Measurements from ENCODE around the gene ST6GALNAC4. TPM values are rescaled to one million over a fixed set of nuclear protein-coding genes. Genes with fewer than 3 reads are reported as not detected.

ST6GALNAC4 gene, protein sequence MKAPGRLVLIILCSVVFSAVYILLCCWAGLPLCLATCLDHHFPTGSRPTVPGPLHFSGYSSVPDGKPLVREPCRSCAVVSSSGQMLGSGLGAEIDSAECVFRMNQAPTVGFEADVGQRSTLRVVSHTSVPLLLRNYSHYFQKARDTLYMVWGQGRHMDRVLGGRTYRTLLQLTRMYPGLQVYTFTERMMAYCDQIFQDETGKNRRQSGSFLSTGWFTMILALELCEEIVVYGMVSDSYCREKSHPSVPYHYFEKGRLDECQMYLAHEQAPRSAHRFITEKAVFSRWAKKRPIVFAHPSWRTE
- 15.4 and 16.5 TPM in 2 replicates for total RNA-seq (2021)
- long read RNA-seq, transcript ST6GALNAC4-201 (6 exons, 1,691 nt): major isoform, 14 of 18 reads
- long read RNA-seq, partial matches to known transcripts: 0 of 18 reads
- long read RNA-seq, other reads (novel, unspliced or antisense): 3 of 18 reads

DNA sequence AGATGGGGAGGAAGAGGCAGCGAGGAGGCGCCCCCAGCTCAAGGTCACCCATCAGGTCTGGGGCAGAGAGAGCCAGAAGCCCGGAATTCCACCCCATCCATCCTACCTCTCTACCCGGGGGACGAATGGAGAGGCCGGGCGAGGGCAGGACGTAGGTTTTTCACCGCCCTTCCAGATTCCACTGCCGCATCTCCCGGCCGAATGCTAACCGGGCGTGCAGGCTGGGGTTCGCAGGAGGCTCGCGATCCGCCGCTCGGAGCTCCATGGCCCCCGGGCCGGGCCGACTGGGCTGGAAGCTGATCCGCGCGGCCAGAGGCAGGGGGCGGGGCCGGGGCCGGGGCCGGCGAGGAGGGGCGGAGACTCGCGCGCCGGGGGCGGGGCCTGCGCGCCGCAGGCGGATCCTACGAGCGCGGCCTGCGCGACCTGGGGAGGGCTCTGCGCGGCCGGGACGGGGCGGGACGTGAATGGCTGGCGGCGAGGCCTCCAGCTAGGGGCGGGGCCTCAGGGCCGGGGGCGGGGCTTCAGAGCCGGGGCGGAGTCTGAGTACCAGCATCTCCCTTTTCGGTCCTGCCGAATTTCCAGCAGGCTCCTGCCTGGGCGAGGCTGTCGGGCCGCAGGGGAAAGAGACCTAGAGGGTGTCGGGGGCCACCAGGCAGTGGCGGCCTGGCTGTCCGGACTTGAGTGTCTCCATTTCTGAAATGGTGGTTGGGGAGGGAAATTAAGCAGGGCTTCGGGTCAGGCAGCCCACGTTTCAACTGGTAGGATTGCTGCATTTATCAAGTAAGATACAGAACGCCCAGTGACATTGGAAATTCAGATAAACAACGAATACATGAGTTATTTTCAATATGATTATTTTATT lies at the start of gene ST6GALNAC4:
TSS of gene ST6GALNAC4 (minus strand) at position 322 of the 862 bp plus-strand sequence. CDS start 622 bp downstream, outside the sequence.
- no peak within 1 kb of the TSS for H2BK12ac ChIP-seq (ENCODE audit: insufficient read length, low read depth, low read length)
- peak; percentile 97 for DNase-seq
- H3K9ac ChIP-seq (ENCODE audit: extremely low read depth, insufficient read length, low read length): no peak within 1 kb of the TSS
- H3K4me1 ChIP-seq (ENCODE audit: insufficient read depth, low read length): peaks cover 2% of the 10 kb centered on the region; the same call in 1 of the 2 replicates
- H3K23ac ChIP-seq (ENCODE audit: insufficient read length, low read depth, low read length): no peak within 1 kb of the TSS
- no peak within 1 kb of the TSS for H2BK15ac ChIP-seq (ENCODE audit: low read depth, low read length)
- peak within 1 kb of the TSS; percentile 67 to 88 for H3K4me3 Mint-ChIP-seq
- H2BK120ac ChIP-seq (ENCODE audit: low read depth, low read length, poor library complexity, severe bottlenecking): no peak within 1 kb of the TSS
- H3K4ac ChIP-seq (ENCODE audit: low read depth, low read length): no peak within 1 kb of the TSS
- H3K18ac ChIP-seq (ENCODE audit: insufficient read length, low read depth, low read length): no peak within 1 kb of the TSS
- H4K5ac ChIP-seq (ENCODE audit: insufficient read length, low read depth, low read length): no peak within 1 kb of the TSS
- peaks cover 2 to 12% (median 5%) of the 10 kb centered on the region in 3 experiments for H3K36me3 Mint-ChIP-seq (ENCODE audit: insufficient read depth in 1 of 3, low read depth in 3 of 3)
- no peaks in the 10 kb centered on the region for H3K79me2 ChIP-seq (ENCODE audit: insufficient read depth, low read length)
- no peaks in the 10 kb centered on the region for H3K9me3 ChIP-seq (ENCODE audit: control insufficient read depth, low read depth, low read length)
- H3K79me1 ChIP-seq (ENCODE audit: insufficient read depth, low read depth, low read length, poor library complexity, severe bottlenecking): no peaks in the 10 kb centered on the region
- H4K91ac ChIP-seq (ENCODE audit: insufficient read length, low read depth, low read length): no peak within 1 kb of the TSS
- H3K27ac ChIP-seq (ENCODE audit: insufficient read length, low read depth, low read length): no peak within 1 kb of the TSS
- no peak within 1 kb of the TSS for H2AFZ ChIP-seq (ENCODE audit: low read length)
- no peak within 1 kb of the TSS for H3T11ph ChIP-seq (ENCODE audit: low read length)
- H3K4me2 ChIP-seq (ENCODE audit: insufficient read depth, insufficient read length, low read length): peak within 1 kb of the TSS; percentile 61
- peaks cover 2% of the 10 kb centered on the region; the same call in 1 of the 2 replicates for H3K27me3 ChIP-seq (ENCODE audit: insufficient read depth, low read length)
- H4K8ac ChIP-seq (replicated peaks; ENCODE audit: insufficient read length, low read depth, low read length): no peak within 1 kb of the TSS
- no CpG with 5 or more reads among the region's 71 CpGs for WGBS (ENCODE audit: extremely low coverage, insufficient read length, low lambda C conversion rate)
- TF ChIP-seq, protein P1, sequence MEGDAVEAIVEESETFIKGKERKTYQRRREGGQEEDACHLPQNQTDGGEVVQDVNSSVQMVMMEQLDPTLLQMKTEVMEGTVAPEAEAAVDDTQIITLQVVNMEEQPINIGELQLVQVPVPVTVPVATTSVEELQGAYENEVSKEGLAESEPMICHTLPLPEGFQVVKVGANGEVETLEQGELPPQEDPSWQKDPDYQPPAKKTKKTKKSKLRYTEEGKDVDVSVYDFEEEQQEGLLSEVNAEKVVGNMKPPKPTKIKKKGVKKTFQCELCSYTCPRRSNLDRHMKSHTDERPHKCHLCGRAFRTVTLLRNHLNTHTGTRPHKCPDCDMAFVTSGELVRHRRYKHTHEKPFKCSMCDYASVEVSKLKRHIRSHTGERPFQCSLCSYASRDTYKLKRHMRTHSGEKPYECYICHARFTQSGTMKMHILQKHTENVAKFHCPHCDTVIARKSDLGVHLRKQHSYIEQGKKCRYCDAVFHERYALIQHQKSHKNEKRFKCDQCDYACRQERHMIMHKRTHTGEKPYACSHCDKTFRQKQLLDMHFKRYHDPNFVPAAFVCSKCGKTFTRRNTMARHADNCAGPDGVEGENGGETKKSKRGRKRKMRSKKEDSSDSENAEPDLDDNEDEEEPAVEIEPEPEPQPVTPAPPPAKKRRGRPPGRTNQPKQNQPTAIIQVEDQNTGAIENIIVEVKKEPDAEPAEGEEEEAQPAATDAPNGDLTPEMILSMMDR (conservative IDR thresholded peaks at IDR 0.05): no peak
- H3K9me3 Mint-ChIP-seq: no peaks in the 10 kb centered on the region; a peak in 1 of 5 replicates
- H3K4me1 Mint-ChIP-seq: peaks cover 15 to 17% of the 10 kb centered on the region in 2 experiments
- no peak within 1 kb of the TSS for H2BK5ac ChIP-seq (ENCODE audit: insufficient read length, low read length)
- peaks cover 21% of the 10 kb centered on the region for H3K27me3 Mint-ChIP-seq (ENCODE audit: low read depth)
- H3K23me2 ChIP-seq (ENCODE audit: insufficient read length, low read depth, low read length, poor library complexity, severe bottlenecking): peaks cover 5% of the 10 kb centered on the region
- no peak within 1 kb of the TSS for H3K56ac ChIP-seq (ENCODE audit: insufficient read length, low read depth, low read length)
- H4K20me1 ChIP-seq (ENCODE audit: control insufficient read depth, insufficient read depth, insufficient read length): peaks cover 2% of the 10 kb centered on the region
- H2AK5ac ChIP-seq (ENCODE audit: insufficient read length, low read length): no peak within 1 kb of the TSS
- no peak within 1 kb of the TSS; the same call in 1 of the 2 replicates for H3K14ac ChIP-seq (ENCODE audit: insufficient read depth, low read length)
- H3K27ac Mint-ChIP-seq: peak within 1 kb of the TSS in 1 of 3 experiments; percentile 62; a peak in 1 of 7 replicates
- no peak within 1 kb of the TSS for H2BK20ac ChIP-seq (ENCODE audit: low read depth, low read length, poor library complexity, severe bottlenecking)

Measured in H9 (cell line).